GM19351 (cell line): ENCODE data around the gene TGFB2.

Source experiments
- ATAC-seq: cut with Tn5 transposase; IDR thresholded peaks from one replicate; pipeline ENCODE4 v1.9.1; 2021; ENCODE audit warnings: mild to moderate bottlenecking, moderate library complexity; ENCODE audit not compliant: unreplicated experiment

The TGFB2 gene

GRCh38 chr1:218479436-218480115, 134.4 kb downstream of the TGFB2 start:
- ATAC-seq, result no peak

- ATAC-seq, result no peak
Measured at GRCh38 chr1:218480137-218480536, 135.0 kb downstream of the TGFB2 start.

- no peak for ATAC-seq
Measured at GRCh38 chr1:218480588-218481099, 135.5 kb downstream of the TGFB2 start.

GRCh38 chr1:218481116-218481775, 136.1 kb downstream of the TGFB2 start:
- ATAC-seq, result no peak

- ATAC-seq, result no peak
Measured at GRCh38 chr1:218482683-218483082, 137.5 kb downstream of the TGFB2 start.

- no peak for ATAC-seq
Measured at GRCh38 chr1:218485241-218485928, 140.2 kb downstream of the TGFB2 start.

GRCh38 chr1:218488531-218488930, 143.4 kb downstream of the TGFB2 start:
- ATAC-seq, result no peak

- no peak for ATAC-seq
Measured at GRCh38 chr1:218488986-218489385, 143.8 kb downstream of the TGFB2 start.

- ATAC-seq, result no peak
Measured at GRCh38 chr1:218490406-218490922, 145.3 kb downstream of the TGFB2 start.

GRCh38 chr1:218492874-218493273, 147.7 kb downstream of the TGFB2 start:
- no peak for ATAC-seq

GRCh38 chr1:218493986-218494385, 148.8 kb downstream of the TGFB2 start:
- ATAC-seq, result no peak
